ENCODE results near the gene RNF144B. TPM values are rescaled to one million over a fixed set of nuclear protein-coding genes. Genes with fewer than 3 reads are reported as not detected.

Gene RNF144B
- total and polyA plus RNA-seq, 2 of the 8 experiments (the other 6 are each of a cell fraction or from before 2014, with no cell fraction given), result 1.8 to 11.2 TPM

- no peaks in the 10 kb centered on the region for H3K79me1 ChIP-seq (ENCODE audit: low read depth, low read length)
- H3K4me2 ChIP-seq (ENCODE audit: insufficient read depth in 1 of 2, low read depth in 2 of 2, low read length in 2 of 2), result no peak overlapping the region
- H3K23me2 ChIP-seq (ENCODE audit: low read depth, low read length), result no peaks in the 10 kb centered on the region
- no peaks in the 10 kb centered on the region for H3K36me3 ChIP-seq (ENCODE audit: control insufficient read depth in 2 of 4, insufficient read depth in 4 of 4, low read length in 3 of 4)
- no peak overlapping the region for H3K9ac ChIP-seq (replicated peaks in 1 of 4; ENCODE audit: extremely low read depth in 1 of 4, low read depth in 3 of 4, low read length in 3 of 4)
- H4K20me1 ChIP-seq (replicated peaks in 1 of 2; ENCODE audit: control insufficient read depth in 1 of 2, insufficient read depth in 2 of 2, low read length in 2 of 2), result no peaks in the 10 kb centered on the region
- H2BK15ac ChIP-seq (ENCODE audit: low read length), result no peak overlapping the region
- no peak for FAIRE-seq
- no peaks in the 10 kb centered on the region for H3K27me3 ChIP-seq (replicated peaks in 1 of 4; ENCODE audit: control insufficient read depth in 3 of 4, extremely low read depth in 1 of 4, insufficient read depth in 3 of 4, low read length in 3 of 4)
- no peak overlapping the region for H4K8ac ChIP-seq (ENCODE audit: extremely low read depth, insufficient read depth, low read length)
- H2AK5ac ChIP-seq (ENCODE audit: low read depth, low read length), result no peak overlapping the region
- no peak overlapping the region for H2AFZ ChIP-seq (ENCODE audit: low read length)
- H3K27ac ChIP-seq (ENCODE audit: low read depth, low read length), result no peak overlapping the region
- no peak overlapping the region for H4K5ac ChIP-seq (ENCODE audit: insufficient read length, low read depth, low read length)
- WGBS, 2 experiments (ENCODE audit: extremely low coverage in 1 of 2, insufficient coverage in 1 of 2, insufficient read length in 1 of 2, insufficient replicate concordance in 2 of 2, low coverage in 1 of 2, low lambda C conversion rate in 2 of 2, missing lambda C conversion rate in 1 of 2), result 93% methylated on average over 11 of the region's 11 CpGs; no CpG with 5 or more reads in 1 of the 2 experiments
- no peak overlapping the region for H2BK20ac ChIP-seq (ENCODE audit: low read length)
- H3K4me3 ChIP-seq (ENCODE audit: extremely low read depth in 1 of 4, insufficient read depth in 2 of 4, low read depth in 3 of 4, low read length in 4 of 4), result no peak overlapping the region
- no peak overlapping the region for H3K18ac ChIP-seq (ENCODE audit: extremely low read depth, low read length)
- DNase-seq (ENCODE audit: low read depth in 1 of 2, low spot score in 2 of 2), result no peak
- no peak overlapping the region for H3K23ac ChIP-seq (ENCODE audit: insufficient read length)
- H3K56ac ChIP-seq (replicated peaks; ENCODE audit: insufficient read length, low read depth, low read length), result no peak overlapping the region
- ChIA-PET POLR2A (ENCODE audit: partially characterized antibody) (no interaction called here), CTCF (ENCODE audit: partially characterized antibody) (interaction anchor here (0.6 to 0.9 kb wide), 2 partner anchors 44 to 256 kb away, joined by 3 to 5 read pairs; no protein-coding TSS in a partner anchor)
- no peak overlapping the region for H4K91ac ChIP-seq (replicated peaks; ENCODE audit: insufficient read length, low read length)
- no peaks in the 10 kb centered on the region; a peak in 1 of 4 replicates for H3K9me3 ChIP-seq (ENCODE audit: insufficient read depth in 2 of 2, low read depth in 1 of 2, low read length in 1 of 2)
- H3K4me1 ChIP-seq (replicated peaks in 1 of 4; ENCODE audit: control insufficient read depth in 3 of 4, insufficient read depth in 4 of 4, low read length in 3 of 4), result no peaks in the 10 kb centered on the region
- H2BK12ac ChIP-seq (ENCODE audit: low read depth, low read length), result no peak overlapping the region
- H2BK120ac ChIP-seq (replicated peaks; ENCODE audit: low read depth, low read length), result no peak overlapping the region
- no peak overlapping the region for H3K4ac ChIP-seq (replicated peaks; ENCODE audit: insufficient read length, low read depth, low read length)
- H2BK5ac ChIP-seq (ENCODE audit: low read depth, low read length), result no peak overlapping the region
- no peak overlapping the region for H3K14ac ChIP-seq (ENCODE audit: insufficient read length)
- H3K79me2 ChIP-seq (ENCODE audit: control insufficient read depth in 1 of 2, insufficient read depth in 2 of 2, low read length in 2 of 2), result no peaks in the 10 kb centered on the region
- TF ChIP-seq SAP30 (IDR thresholded peaks at IDR 0.05; ENCODE audit: insufficient read depth, insufficient replicate concordance, low read length) (no peak), JUN (IDR thresholded peaks at IDR 0.05; ENCODE audit: low read depth, low read length) (no peak), POU5F1 (IDR thresholded peaks at IDR 0.05; ENCODE audit: low read depth, low read length) (no peak), CEBPB (IDR thresholded peaks at IDR 0.05; ENCODE audit: low read depth, low read length) (no peak), RFX5 (IDR thresholded peaks at IDR 0.05; ENCODE audit: borderline replicate concordance, low read depth, low read length) (no peak), RXRA (IDR thresholded peaks at IDR 0.05; ENCODE audit: insufficient read depth, low read depth, low read length) (no peak), CHD1 (IDR thresholded peaks at IDR 0.05; ENCODE audit: low read depth, low read length) (no peak), FOSL1 (IDR thresholded peaks at IDR 0.05; ENCODE audit: insufficient read depth, low read depth, low read length) (no peak), NRF1 (IDR thresholded peaks at IDR 0.05; ENCODE audit: low read depth, low read length) (no peak), GABPA (IDR thresholded peaks at IDR 0.05; ENCODE audit: borderline replicate concordance, insufficient read depth, low read length) (no peak), CREB1 (IDR thresholded peaks at IDR 0.05) (no peak), CHD2 (IDR thresholded peaks at IDR 0.05; ENCODE audit: low read length) (no peak), JUND (IDR thresholded peaks at IDR 0.05; ENCODE audit: low read length) (no peak), HDAC2 (IDR thresholded peaks at IDR 0.05; ENCODE audit: borderline replicate concordance in 1 of 2, low read depth in 2 of 2, low read length in 2 of 2) (no peak), BACH1 (IDR thresholded peaks at IDR 0.05; ENCODE audit: low read length) (no peak)
- TF ChIP-seq, protein P1, sequence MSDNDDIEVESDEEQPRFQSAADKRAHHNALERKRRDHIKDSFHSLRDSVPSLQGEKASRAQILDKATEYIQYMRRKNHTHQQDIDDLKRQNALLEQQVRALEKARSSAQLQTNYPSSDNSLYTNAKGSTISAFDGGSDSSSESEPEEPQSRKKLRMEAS (IDR thresholded peaks at IDR 0.05), result no peak
These were observed 19.8 kb upstream of the RNF144B start for GRCh38 chr6:18367371-18367770.

Measured in H1 (cell line).